Thoracic aorta (tissue), 2 donors: ENCODE data around the gene HSD17B12. TPM values are rescaled to one million over a fixed set of nuclear protein-coding genes. Genes with fewer than 3 reads are reported as not detected.

Experiments used
- ATAC-seq: fragments of 150-250 bp; one replicate; pipeline ENCODE4 v1.8.0; 2017; ENCODE audit warnings: low read depth; ENCODE audit not compliant: insufficient number of reproducible peaks, low FRiP score
- DNase-seq: peaks from one replicate; pipeline ENCODE4 v3.0.0-alpha.2; 2020; ENCODE audit warnings: low spot score
- H3K27ac ChIP-seq, 2 donors: fragments of 200-600 bp; sonication (generic); 1 replicate in 1 of 2; 2 replicates in 1 of 2; pipeline ENCODE4 v1.5.1; 2016; ENCODE audit warnings: mild to moderate bottlenecking in 2 of 2, moderate library complexity in 2 of 2
- H3K27me3 ChIP-seq: fragments of 200-600 bp; sonication (generic); replicated peaks from 2 replicates; pipeline ENCODE4 v1.6.0; 2016; ENCODE audit warnings: mild to moderate bottlenecking; ENCODE audit not compliant: insufficient read depth
- H3K36me3 ChIP-seq: fragments of 200-600 bp; sonication (generic); one replicate; pipeline ENCODE4 v1.5.1; 2016
- H3K4me1 ChIP-seq, 2 donors: fragments of 200-600 bp; sonication (generic); 1 replicate in 1 of 2; 2 replicates in 1 of 2; pipeline versions ENCODE4 v1.5.1 to v1.6.0; 2016; ENCODE audit warnings: low read depth in 2 of 2, mild to moderate bottlenecking in 1 of 2; ENCODE audit not compliant: control insufficient read depth in 1 of 2
- H3K4me3 ChIP-seq: fragments of 200-600 bp; sonication (generic); 2 replicates; pipeline ENCODE4 v1.5.1; 2016; ENCODE audit warnings: mild to moderate bottlenecking
- H3K9me3 ChIP-seq: fragments of 200-600 bp; sonication (generic); 2 replicates; pipeline ENCODE4 v1.5.1; 2016
- total RNA-seq, 2 donors: library from RNA; depleted of rRNA; stranded (reverse); fragments of >200 nt; gene quantifications; one replicate each; pipeline versions ENCODE4 v1.1.0 to v1.2.3, GENCODE V29; 2016
- TF ChIP-seq, protein P1 (sequence below): fragments of 200-600 bp; sonication (generic); IDR thresholded peaks from one replicate; pipeline ENCODE4 v1.5.1; 2019; ENCODE audit warnings: antibody characterized with exemption

HSD17B12 gene
- total RNA-seq, 2 donors from 2014 or later: 91.7 to 97.4 TPM

DNA sequence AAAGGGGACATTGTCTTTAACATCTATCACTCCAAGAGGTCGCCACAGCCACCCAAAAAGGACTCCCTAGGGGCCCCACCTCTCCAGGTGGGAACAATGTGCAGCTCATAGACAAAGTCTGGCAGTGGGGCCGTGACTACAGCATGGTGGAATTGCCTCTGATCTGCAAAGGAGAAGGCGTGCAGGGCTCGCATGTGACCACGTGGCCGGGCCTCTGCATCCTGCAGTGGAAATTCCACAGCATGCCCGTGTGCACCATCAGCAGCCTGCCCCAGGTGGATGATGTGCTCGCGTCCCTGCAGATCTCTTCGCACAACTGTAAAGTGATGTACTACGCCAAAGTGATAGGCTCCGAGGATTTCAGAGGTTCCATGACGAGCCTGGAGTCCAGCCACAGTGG, 218.6 kb downstream of the HSD17B12 start:
- Histone ChIP-seq H3K27me3 (no peaks in the 10 kb centered on the region), H3K27ac (no peak overlapping the region), H3K4me3 (no peak overlapping the region), H3K4me1 (peaks cover 0 to 7% of the 10 kb centered on the region in 2 donors), H3K9me3 (no peaks in the 10 kb centered on the region), H3K36me3 (peaks cover 37% of the 10 kb centered on the region)
- TF ChIP-seq, protein P1, sequence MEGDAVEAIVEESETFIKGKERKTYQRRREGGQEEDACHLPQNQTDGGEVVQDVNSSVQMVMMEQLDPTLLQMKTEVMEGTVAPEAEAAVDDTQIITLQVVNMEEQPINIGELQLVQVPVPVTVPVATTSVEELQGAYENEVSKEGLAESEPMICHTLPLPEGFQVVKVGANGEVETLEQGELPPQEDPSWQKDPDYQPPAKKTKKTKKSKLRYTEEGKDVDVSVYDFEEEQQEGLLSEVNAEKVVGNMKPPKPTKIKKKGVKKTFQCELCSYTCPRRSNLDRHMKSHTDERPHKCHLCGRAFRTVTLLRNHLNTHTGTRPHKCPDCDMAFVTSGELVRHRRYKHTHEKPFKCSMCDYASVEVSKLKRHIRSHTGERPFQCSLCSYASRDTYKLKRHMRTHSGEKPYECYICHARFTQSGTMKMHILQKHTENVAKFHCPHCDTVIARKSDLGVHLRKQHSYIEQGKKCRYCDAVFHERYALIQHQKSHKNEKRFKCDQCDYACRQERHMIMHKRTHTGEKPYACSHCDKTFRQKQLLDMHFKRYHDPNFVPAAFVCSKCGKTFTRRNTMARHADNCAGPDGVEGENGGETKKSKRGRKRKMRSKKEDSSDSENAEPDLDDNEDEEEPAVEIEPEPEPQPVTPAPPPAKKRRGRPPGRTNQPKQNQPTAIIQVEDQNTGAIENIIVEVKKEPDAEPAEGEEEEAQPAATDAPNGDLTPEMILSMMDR: no peak
- no peak for DNase-seq
- ATAC-seq: no peak

DNA sequence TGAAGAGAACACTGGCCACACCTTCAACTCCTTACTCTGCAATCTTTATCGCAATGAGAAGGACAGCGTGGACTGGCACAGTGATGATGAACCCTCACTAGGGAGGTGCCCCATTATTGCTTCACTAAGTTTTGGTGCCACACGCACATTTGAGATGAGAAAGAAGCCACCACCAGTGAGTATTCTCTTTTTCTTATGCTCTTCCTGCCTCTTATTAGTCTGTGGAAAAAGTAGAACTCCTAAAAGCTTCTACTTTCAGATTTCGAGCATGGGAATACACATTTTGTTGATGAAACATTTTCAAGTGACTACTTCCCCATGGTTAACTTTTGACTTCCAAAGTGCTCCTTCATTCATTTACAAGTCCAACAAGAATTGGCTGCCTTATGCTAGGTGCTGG, 221.0 kb downstream of the HSD17B12 start:
- Histone ChIP-seq H3K27ac (no peak overlapping the region), H3K4me1 (peaks cover 10 to 16% of the 10 kb centered on the region in 2 donors), H3K36me3 (peaks cover 37% of the 10 kb centered on the region), H3K4me3 (no peak overlapping the region), H3K9me3 (no peaks in the 10 kb centered on the region), H3K27me3 (no peaks in the 10 kb centered on the region)
- no peak for DNase-seq
- no peak for ATAC-seq
- TF ChIP-seq, protein P1: no peak

DNA sequence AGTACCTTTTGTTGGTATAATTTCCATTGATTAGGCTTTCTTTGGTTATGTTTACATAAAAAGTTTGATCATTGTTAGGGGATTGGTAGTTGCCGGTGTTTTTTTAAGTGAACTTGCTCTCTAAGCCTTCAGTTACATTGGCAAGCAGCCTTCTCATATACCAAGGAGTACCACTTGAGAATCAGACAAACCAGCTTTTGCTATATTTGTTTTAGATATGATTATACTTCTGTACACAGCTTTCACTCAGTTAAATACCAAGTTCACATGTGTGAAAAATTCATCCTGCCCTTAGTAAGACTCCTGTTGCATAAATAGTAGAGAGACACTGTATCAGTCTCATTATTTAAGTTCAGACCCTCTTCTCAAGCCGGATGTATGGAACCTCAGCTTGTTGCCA, 222.5 kb downstream of the HSD17B12 start:
- no peak overlapping the region for H3K27ac ChIP-seq
- no peak for DNase-seq
- TF ChIP-seq, protein P1: no peak
- H3K4me1 ChIP-seq: peaks cover 10 to 16% of the 10 kb centered on the region in 2 donors
- no peaks in the 10 kb centered on the region for H3K27me3 ChIP-seq
- ATAC-seq: no peak
- H3K9me3 ChIP-seq: no peaks in the 10 kb centered on the region
- no peak overlapping the region for H3K4me3 ChIP-seq
- peaks cover 26% of the 10 kb centered on the region for H3K36me3 ChIP-seq

DNA sequence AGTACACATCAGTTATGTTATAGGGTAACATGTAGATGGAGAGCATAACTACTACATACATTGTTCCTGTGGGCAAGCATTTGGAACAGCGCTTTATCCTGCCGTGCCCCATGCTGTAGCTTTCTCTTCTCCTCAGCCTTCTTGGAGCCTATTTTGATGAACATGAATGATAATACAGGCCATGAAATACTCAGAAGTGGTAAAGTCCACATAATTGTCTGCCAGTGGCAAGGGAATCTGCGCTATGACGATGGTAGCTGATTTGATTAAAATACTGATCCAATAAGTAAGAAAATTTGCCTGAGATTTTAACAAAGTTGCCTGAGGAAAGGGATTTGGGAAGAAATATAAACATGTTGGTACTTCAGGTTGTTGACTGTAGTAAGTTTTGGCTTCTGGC, 223.4 kb downstream of the HSD17B12 start:
- TF ChIP-seq, protein P1: no peak
- H3K36me3 ChIP-seq: peaks cover 18% of the 10 kb centered on the region
- ATAC-seq: no peak
- no peaks in the 10 kb centered on the region for H3K27me3 ChIP-seq
- H3K27ac ChIP-seq: no peak overlapping the region
- H3K9me3 ChIP-seq: no peaks in the 10 kb centered on the region
- no peak for DNase-seq
- H3K4me3 ChIP-seq: no peak overlapping the region
- peaks cover 10 to 16% of the 10 kb centered on the region in 2 donors for H3K4me1 ChIP-seq

DNA sequence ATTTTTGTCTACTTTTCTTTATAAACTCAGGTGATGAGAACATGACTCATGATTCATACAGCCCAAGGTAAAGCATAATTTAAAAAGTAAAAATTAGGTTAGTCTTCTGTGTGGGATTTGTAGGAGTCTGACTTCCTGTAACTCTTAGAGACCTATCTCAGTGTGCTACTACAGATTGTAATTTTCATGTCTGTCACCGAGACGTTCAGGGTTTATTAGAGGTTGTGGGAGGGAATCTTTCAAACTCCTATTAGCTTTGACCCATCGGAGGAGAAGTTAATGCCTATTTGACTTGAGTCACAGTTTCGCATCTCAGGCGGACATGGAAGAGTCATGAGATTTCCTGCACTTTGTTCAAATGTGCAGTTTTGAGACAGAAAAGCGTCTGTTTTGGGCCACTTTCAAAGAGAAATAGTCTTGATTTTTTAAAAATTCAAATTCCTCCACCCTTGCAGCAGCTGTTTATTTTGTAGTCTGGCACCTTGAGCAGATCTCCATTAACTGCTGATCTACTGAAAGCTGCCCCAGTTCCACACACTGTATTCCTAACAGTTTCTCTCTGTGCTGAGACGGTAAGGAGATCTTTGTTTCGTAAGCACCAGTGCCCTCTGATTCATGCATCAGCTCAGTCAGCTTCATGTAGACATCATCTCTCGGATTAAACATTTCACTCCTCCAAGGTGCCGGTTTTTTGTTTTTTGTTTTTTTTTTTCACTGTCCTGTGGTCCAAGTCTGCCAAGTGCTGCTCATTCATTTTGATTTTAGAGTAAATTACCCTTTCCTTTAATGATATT, 224.4 kb downstream of the HSD17B12 start:
- Histone ChIP-seq H3K4me1 (peaks cover 10 to 16% of the 10 kb centered on the region in 2 donors), H3K36me3 (peaks cover 11% of the 10 kb centered on the region), H3K9me3 (no peaks in the 10 kb centered on the region), H3K27ac (peak overlapping the region; percentile 33 to 38), H3K4me3 (peak overlapping the region; percentile 35), H3K27me3 (no peaks in the 10 kb centered on the region)
- DNase-seq (no peak), ATAC-seq (peak; percentile 90)
- TF ChIP-seq, protein P1: no peak
